22Rv1 (cell line): ENCODE data around the gene ENPP1.

Experiments
- CTCF ChIP-seq: fragments of 450-650 bp; IDR thresholded peaks from 2 replicates; pipeline ENCODE4 v1.5.1; 2017; ENCODE audit warnings: mild to moderate bottlenecking
- ZFX ChIP-seq: fragments of 450-650 bp; IDR thresholded peaks from 2 replicates; pipeline ENCODE4 v1.6.1; 2017; ENCODE audit warnings: antibody characterized with exemption, borderline replicate concordance

GRCh38 chr6:131773284-131773950, 34.4 kb upstream of the ENPP1 start:
- TF ChIP-seq CTCF (no peak), ZFX (no peak)
